Measurements from ENCODE around the gene RAB31.
"Not testable (repeated sequence)": the region's sequence is repeated elsewhere in the genome, so short reads cannot be mapped to it uniquely, and the experiment has no call there.

RAB31 gene

GRCh38 chr18:9757827-9758621 lies 49.9 kb downstream of the RAB31 start:
- DNase-seq (ENCODE audit: low read depth in 2 of 2, low spot score in 1 of 2), result no peak

GRCh38 chr18:9758624-9759075 lies 50.5 kb downstream of the RAB31 start:
- no peak for DNase-seq (ENCODE audit: low read depth in 2 of 2, low spot score in 1 of 2)

- DNase-seq (ENCODE audit: low read depth in 2 of 2, low spot score in 1 of 2), result no peak
These were observed 52.5 kb downstream of the RAB31 start for GRCh38 chr18:9760641-9761040.

DNA sequence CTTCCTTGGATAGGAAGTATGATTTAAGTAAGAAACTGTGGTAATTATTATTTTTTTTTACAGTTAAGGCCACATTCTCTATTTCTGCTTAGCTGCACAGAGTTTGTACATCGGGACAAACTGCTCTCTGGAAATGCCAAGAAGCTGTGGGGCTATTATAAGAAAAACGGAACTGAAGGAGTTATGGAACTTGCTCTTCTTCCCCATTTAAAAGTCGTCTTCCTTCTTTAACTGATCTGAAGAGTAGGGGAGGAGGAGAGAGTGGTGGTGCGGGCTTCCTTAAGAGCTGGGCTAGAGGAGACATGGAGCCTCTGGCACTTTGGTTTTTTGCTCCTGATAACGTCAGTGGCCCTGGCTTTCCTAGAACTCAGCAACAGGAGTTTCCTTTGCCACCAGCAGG lies 54.4 kb downstream of the RAB31 start:
- no peak for DNase-seq (ENCODE audit: low read depth in 2 of 2, low spot score in 1 of 2)

- DNase-seq (ENCODE audit: low read depth in 2 of 2, low spot score in 1 of 2), result no peak
These were observed 55.1 kb downstream of the RAB31 start for GRCh38 chr18:9763157-9763556.

GRCh38 chr18:9764011-9764481 lies 55.9 kb downstream of the RAB31 start:
- no peak for DNase-seq (ENCODE audit: low read depth in 2 of 2, low spot score in 1 of 2)

GRCh38 chr18:9765501-9765900 lies 57.4 kb downstream of the RAB31 start:
- DNase-seq (ENCODE audit: low read depth in 2 of 2, low spot score in 1 of 2), result no peak

- DNase-seq (ENCODE audit: low read depth in 2 of 2, low spot score in 1 of 2), result no peak
These were observed 58.0 kb downstream of the RAB31 start for GRCh38 chr18:9766076-9766481.

- DNase-seq (ENCODE audit: low read depth in 2 of 2, low spot score in 1 of 2), result no peak
These were observed 58.6 kb downstream of the RAB31 start for GRCh38 chr18:9766740-9767139.

DNA sequence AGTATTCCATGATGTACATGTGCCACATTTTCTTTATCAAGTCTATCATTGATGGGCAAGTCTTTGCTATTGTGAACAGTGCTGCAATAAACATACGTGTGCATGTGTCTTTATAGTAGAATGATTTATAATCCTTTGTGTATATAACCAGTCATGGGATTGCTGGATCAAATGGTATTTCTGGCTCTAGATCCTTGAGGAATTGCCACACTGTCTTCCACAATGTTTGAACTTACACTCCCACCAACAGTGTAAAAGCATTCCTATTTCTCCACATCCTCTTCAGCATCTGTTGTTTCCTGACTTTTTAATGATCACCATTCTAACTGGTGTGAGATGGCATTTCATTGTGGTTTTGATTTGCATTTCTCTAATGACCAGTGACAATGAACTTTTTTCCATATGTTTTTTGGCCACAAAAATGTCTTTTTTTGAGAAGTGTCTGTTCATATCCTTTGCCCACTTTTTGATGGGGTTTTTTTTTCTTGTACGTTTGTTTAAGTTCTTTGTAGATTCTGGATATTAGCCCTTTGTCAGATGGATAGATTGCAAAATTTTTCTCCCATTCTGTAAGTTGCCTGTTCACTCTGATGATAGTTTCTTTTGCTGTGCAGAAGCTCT lies 60.1 kb downstream of the RAB31 start:
- DNase-seq (ENCODE audit: low read depth in 2 of 2, low spot score in 1 of 2), result not testable (repeated sequence)

DNA sequence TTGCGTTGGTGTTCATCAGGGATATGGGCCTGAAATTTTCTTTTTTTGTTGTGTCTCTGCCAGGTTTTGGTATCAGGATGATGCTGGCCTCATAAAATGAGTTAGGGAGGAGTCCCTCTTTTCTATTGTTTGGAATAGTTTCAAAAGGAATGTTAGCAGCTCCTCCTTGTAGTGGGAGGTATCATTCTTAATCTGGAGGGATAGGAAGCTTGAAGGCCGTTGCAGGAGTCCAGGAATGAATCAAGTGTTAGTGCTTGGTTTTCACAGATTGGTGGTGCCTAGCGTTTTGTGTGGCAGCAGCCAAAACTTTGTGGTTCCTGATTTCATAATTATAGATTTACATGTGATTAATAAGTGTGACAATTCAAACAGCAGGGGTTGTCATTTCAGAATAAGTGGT lies 62.0 kb downstream of the RAB31 start:
- DNase-seq (ENCODE audit: low read depth in 2 of 2, low spot score in 1 of 2), result not testable (repeated sequence)

DNA sequence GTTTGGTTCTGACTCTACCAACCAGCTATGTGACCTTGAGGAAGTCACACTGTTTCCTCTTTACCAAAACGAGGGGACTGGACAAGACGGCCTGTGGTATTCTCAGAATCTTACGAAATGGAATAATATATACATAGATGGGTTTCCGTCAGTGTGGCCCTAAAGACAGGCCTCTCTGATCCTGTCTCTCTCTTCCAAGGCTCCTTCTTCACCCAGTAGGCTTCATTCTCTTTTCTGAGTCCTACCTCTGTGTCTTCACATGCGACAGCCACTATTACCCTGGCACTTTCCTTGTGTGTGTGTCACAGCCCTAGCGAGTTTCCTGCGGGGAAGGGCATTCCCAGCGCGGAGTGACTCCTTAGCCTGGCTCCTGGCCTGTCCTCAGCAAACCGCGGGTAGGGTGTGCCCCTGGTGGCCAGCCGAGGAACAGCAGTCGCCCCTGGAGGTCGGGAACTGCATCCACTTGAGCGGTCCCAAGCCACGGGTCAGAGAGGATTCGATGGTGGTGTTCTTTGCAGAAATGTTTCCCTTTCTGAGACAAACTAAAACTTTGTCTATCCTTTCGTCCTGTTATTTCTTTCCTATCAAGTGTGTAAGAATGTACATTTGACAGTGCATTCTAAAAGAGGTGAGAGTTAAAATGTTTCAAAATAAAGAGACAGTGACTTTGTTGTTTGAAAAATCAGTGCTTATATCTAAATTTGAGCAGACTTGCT lies 63.3 kb downstream of the RAB31 start:
- peak; percentile 17 to 18 for DNase-seq (ENCODE audit: low read depth in 2 of 2, low spot score in 1 of 2)

GRCh38 chr18:9771977-9772660 lies 64.0 kb downstream of the RAB31 start:
- DNase-seq (ENCODE audit: low read depth in 2 of 2, low spot score in 1 of 2), result no peak

DNA sequence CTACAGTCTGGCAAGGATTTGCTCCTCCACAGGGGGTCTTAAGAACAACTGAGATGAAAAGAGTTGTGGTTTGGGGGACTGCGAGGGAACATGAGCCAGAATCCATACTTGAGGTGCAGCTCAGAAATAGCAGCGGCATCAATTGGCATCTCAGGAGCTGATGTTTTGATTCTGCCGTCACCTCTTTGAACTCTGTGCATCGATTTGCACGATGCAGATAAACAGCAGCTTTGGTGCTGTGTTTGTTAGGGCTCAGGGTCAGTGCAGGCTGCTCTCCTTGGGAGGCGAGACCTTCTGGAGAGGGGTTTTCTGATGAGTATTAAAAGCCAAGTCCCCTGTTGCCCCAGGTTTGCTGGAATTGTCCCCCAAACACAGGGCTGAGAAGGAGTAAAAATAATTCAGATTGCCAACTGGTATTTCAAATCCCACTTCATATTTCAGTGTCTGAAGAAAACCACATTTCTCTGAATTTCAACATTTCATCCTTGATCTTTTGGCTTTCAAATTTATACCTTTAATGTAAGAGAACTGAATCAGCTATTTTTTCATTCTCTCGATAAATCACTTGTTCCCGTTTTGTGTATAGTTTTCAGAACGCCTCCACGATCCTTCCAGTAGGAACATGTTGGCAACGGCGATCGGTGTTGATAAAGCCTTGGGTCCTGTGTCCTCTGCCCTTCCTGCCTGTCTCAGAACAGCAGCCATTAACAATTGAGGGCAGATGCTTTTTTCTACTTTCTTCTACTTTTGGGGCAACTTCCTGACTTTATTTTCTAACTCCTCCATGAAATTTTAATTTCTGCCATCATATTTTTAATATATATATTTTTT lies 65.0 kb downstream of the RAB31 start:
- no peak for DNase-seq (ENCODE audit: low read depth in 2 of 2, low spot score in 1 of 2)

- no peak for DNase-seq (ENCODE audit: low read depth in 2 of 2, low spot score in 1 of 2)
These were observed 66.0 kb downstream of the RAB31 start for GRCh38 chr18:9774150-9774549.

- no peak for DNase-seq (ENCODE audit: low read depth in 2 of 2, low spot score in 1 of 2)
These were observed 67.1 kb downstream of the RAB31 start for GRCh38 chr18:9775178-9775577.

GRCh38 chr18:9779630-9780029 lies 71.5 kb downstream of the RAB31 start:
- DNase-seq (ENCODE audit: low read depth in 2 of 2, low spot score in 1 of 2), result no peak

- DNase-seq (ENCODE audit: low read depth in 2 of 2, low spot score in 1 of 2), result no peak
These were observed 74.2 kb downstream of the RAB31 start for GRCh38 chr18:9782073-9782857.

GRCh38 chr18:9786631-9787030 lies 78.5 kb downstream of the RAB31 start:
- DNase-seq (ENCODE audit: low read depth in 2 of 2, low spot score in 1 of 2), result no peak

DNA sequence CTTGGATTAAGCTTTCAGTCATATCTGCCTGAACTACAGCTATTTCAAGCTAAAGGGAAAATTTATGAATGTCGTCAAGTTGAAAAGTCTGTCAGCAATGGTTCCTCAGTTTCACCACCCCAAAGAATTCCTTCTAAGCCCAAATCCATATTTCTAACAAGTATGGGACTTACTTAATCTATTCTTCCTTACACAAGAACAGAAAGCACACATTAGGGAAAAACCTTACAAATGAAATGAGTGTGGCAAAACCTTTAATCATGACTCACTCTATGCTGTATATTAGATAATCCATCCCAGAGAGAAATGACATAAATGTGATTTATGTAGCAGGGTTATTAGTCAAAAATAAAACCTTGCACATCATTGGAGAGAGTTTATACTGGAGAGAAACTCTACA lies 78.9 kb downstream of the RAB31 start:
- DNase-seq (ENCODE audit: low read depth in 2 of 2, low spot score in 1 of 2), result no peak
